Neural cell (in vitro differentiated cells): ENCODE measurements around the gene HEMK1.

Experiments
- EP300 ChIP-seq: fragments of 450-650 bp; conservative IDR thresholded peaks from 2 replicates; pipeline ENCODE4 v1.6.1; 2014; ENCODE audit warnings: antibody characterized with exemption, mild to moderate bottlenecking, moderate library complexity; ENCODE audit not compliant: poor library complexity, severe bottlenecking
- MXI1 ChIP-seq: fragments of 450-650 bp; conservative IDR thresholded peaks from 2 replicates; pipeline ENCODE4 v1.6.1; 2014; ENCODE audit warnings: antibody characterized with exemption, mild to moderate bottlenecking; ENCODE audit not compliant: poor library complexity, severe bottlenecking

DNA sequence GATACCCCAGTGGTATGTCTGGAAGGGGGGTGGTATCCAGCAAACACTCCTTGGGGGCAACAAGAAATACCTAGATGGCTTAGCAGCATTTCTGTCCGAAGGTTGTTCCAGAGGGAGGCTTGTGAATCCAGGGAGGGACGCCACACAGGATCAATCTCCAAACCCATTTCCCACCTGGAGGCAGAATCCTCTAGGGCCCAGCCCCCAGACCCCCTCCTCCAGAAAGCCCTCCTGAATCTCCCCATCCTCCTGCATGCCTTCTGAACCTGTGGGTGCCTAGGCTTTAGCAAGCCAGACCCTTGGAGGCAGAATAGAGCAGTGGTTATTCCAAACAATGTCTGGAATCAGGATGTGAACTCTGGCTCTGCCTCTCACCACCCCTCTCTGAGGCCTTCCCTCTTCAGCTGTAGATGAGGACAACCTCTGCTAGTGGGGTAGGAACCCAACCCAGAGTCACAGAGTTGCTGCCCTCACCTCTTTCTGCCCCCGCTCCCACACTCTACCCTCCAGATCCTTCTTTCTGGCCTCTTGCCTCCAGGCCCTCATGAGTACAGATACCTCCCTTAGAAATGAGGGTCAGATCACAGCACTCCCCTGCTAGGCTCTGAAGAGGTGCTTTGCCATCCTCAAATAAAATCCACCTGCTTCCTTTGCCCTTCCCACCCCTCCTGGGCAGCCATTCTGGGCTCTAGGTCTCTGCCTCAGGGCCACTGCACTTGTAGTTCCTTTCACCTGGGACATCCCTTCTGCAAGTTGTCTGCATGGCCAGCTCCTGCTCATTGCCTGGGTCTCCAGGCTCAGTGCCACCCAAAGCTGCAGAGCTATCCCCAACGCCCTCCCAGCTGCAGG lies 34.2 kb downstream of the HEMK1 start:
- no peak for TF ChIP-seq MXI1
- TF ChIP-seq EP300, result no peak
